IMR-90 (cell line): ENCODE data around the gene OR3A2.

ENCODE experiments used
- FOS ChIP-seq: fragments of 150-350 bp; IDR thresholded peaks from 2 replicates; pipeline ENCODE4 v1.6.1; 2016; ENCODE audit warnings: low read depth, low read length
- POLR2A ChIP-seq: IDR thresholded peaks from 2 replicates; pipeline ENCODE4 v1.6.1; 2012; ENCODE audit warnings: mild to moderate bottlenecking, low read depth, low read length
- RFX5 ChIP-seq: IDR thresholded peaks from 2 replicates; pipeline ENCODE4 v1.8.0; 2012; ENCODE audit warnings: low read depth, mild to moderate bottlenecking, low read length, moderate library complexity

DNA sequence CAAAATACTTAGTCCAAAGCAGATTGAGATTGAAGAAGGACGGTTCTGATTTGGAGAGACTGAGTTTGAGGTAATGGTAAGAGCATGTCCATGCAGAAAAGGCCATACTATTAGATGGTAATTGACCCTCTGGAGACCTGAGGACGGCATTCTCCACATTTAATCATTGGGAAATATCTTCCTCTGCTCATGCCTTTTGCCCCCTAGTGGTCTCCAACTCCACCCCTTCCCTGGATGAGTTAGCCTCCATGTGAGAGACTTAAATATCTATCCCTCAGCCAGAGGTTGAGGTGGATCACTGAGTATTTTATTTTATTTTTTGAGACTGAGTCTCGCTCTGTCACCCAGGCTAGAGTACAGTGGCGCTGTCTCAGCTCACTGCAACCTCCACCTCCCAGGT lies 77.5 kb downstream of the OR3A2 start:
- TF ChIP-seq RFX5 (no peak), POLR2A (no peak), FOS (no peak)
